Activated CD8-positive, alpha-beta memory T cell treated with anti-CD3 and anti-CD28 coated beads, Interleukin-2, amount 10 ng/mL, durations not matched to agents 7 days and 5 days (primary cell): ENCODE results near the gene NEK9. TPM values are rescaled to one million over a fixed set of nuclear protein-coding genes. Genes with fewer than 3 reads are reported as not detected.
A peak's percentile ranks its signal among the peaks of the same experiment; 100 is the strongest.
"Not testable (repeated sequence)": the region's sequence is repeated elsewhere in the genome, so short reads cannot be mapped to it uniquely, and the experiment has no call there.

Source experiments
- ATAC-seq: fragments of 150-1000 bp; cut with Tn5 transposase; one replicate; pipeline ENCODE4 v1.10.0; 2021; ENCODE audit warnings: moderate library complexity
- CTCF ChIA-PET: fragments of 350-600 bp; sonication (Branson Sonifier 250); formaldehyde crosslinking; loops from one replicate; lab custom pipeline; 2021; ENCODE audit warnings: antibody characterized with exemption; lab: Charles Lee
- DNase-seq: peaks from one replicate; pipeline ENCODE4 v3.0.0-alpha.2; 2020
- H3K27ac Mint-ChIP-seq: one replicate; pipeline ENCODE4 v1.8.0; 2021; ENCODE audit warnings: mild to moderate bottlenecking, mixed read lengths
- H3K27me3 Mint-ChIP-seq: one replicate; pipeline ENCODE4 v1.8.0; 2021; ENCODE audit warnings: mixed read lengths
- H3K36me3 Mint-ChIP-seq: one replicate; pipeline ENCODE4 v1.8.0; 2021; ENCODE audit warnings: mild to moderate bottlenecking, mixed read lengths
- H3K4me1 Mint-ChIP-seq: one replicate; pipeline ENCODE4 v1.8.0; 2021; ENCODE audit warnings: mixed read lengths
- H3K4me3 Mint-ChIP-seq: one replicate; pipeline ENCODE4 v1.8.0; 2021; ENCODE audit warnings: mild to moderate bottlenecking, moderate library complexity, mixed read lengths
- H3K9me3 Mint-ChIP-seq: one replicate; pipeline ENCODE4 v1.8.0; 2022; ENCODE audit warnings: low read depth, mixed read lengths
- total RNA-seq, 2 experiments: library from RNA; stranded (reverse); gene quantifications; one replicate each; pipeline ENCODE4 v1.2.3, GENCODE V29; 2021

The NEK9 gene
- total RNA-seq, 2 experiments from 2014 or later: 83.0 to 86.4 TPM

- Mint-ChIP-seq H3K27me3 (no peaks in the 10 kb centered on the region), H3K36me3 (peaks cover 25% of the 10 kb centered on the region), H3K4me1 (peaks cover 62% of the 10 kb centered on the region), H3K4me3 (no peak overlapping the region), H3K9me3 (no peaks in the 10 kb centered on the region), H3K27ac (peak overlapping the region; percentile 20)
- peak; percentile 52 for ATAC-seq
- DNase-seq: peak; percentile 47
- CTCF ChIA-PET: interaction anchor here (0.8 to 9.0 kb wide), 9 partner anchors 10 to 419 kb away, joined by 4 to 138 read pairs (median 5); partner anchors contain the start of gene NEK9
Observed at GRCh38 chr14:75141967-75142366, 15.1 kb upstream of the NEK9 start.

GRCh38 chr14:75141062-75141461, 14.2 kb upstream of the NEK9 start:
- Mint-ChIP-seq H3K27me3 (no peaks in the 10 kb centered on the region), H3K9me3 (no peaks in the 10 kb centered on the region), H3K4me3 (peak overlapping the region; percentile 3), H3K36me3 (peaks cover 18% of the 10 kb centered on the region), H3K4me1 (peaks cover 53% of the 10 kb centered on the region), H3K27ac (peak overlapping the region; percentile 38)
- ATAC-seq (peak; percentile 52), DNase-seq (peak; percentile 47)
- CTCF ChIA-PET: interaction anchor here (1.3 to 9.0 kb wide), 10 partner anchors 9 to 420 kb away, joined by 3 to 138 read pairs (median 5); partner anchors contain the start of gene NEK9

- H3K4me3 Mint-ChIP-seq: no peak overlapping the region
- H3K27me3 Mint-ChIP-seq: no peaks in the 10 kb centered on the region
- H3K27ac Mint-ChIP-seq: no peak overlapping the region
Observed at GRCh38 chr14:75140620-75141019, 13.8 kb upstream of the NEK9 start.

GRCh38 chr14:75139185-75139584, 12.3 kb upstream of the NEK9 start:
- DNase-seq: no peak
- CTCF ChIA-PET: interaction anchor here (0.6 to 9.0 kb wide), 5 partner anchors 9 to 350 kb away, joined by 3 to 138 read pairs (median 3); no protein-coding TSS in a partner anchor
- H3K27ac Mint-ChIP-seq: peak overlapping the region; percentile 7
- ATAC-seq: no peak
- peak overlapping the region; percentile 4 for H3K4me3 Mint-ChIP-seq
- no peaks in the 10 kb centered on the region for H3K9me3 Mint-ChIP-seq
- peaks cover 24% of the 10 kb centered on the region for H3K36me3 Mint-ChIP-seq
- no peaks in the 10 kb centered on the region for H3K27me3 Mint-ChIP-seq
- H3K4me1 Mint-ChIP-seq: peaks cover 39% of the 10 kb centered on the region

More at GRCh38 chr14:75140620-75141019, 13.8 kb upstream of the NEK9 start:
- Mint-ChIP-seq H3K4me1 (peaks cover 52% of the 10 kb centered on the region), H3K36me3 (peaks cover 18% of the 10 kb centered on the region), H3K9me3 (no peaks in the 10 kb centered on the region)
- no peak for DNase-seq
- ATAC-seq: no peak
- CTCF ChIA-PET: interaction anchor here (0.9 to 9.0 kb wide), 9 partner anchors 9 to 421 kb away, joined by 3 to 138 read pairs (median 4); partner anchors contain the start of gene NEK9

GRCh38 chr14:75138492-75138891, 11.6 kb upstream of the NEK9 start:
- H3K4me1 Mint-ChIP-seq: peaks cover 35% of the 10 kb centered on the region

GRCh38 chr14:75134644-75135043, 7.8 kb upstream of the NEK9 start:
- no peak for DNase-seq
- peaks cover 25% of the 10 kb centered on the region for H3K4me1 Mint-ChIP-seq
- no peak overlapping the region for H3K4me3 Mint-ChIP-seq
- no peak for ATAC-seq
- H3K27ac Mint-ChIP-seq: no peak overlapping the region
- peaks cover 34% of the 10 kb centered on the region for H3K36me3 Mint-ChIP-seq
- no peaks in the 10 kb centered on the region for H3K9me3 Mint-ChIP-seq
- CTCF ChIA-PET: interaction anchor here (0.7 to 9.0 kb wide), 3 partner anchors 164 to 1894 kb away, joined by 3 to 138 read pairs (median 16); no protein-coding TSS in a partner anchor
- no peaks in the 10 kb centered on the region for H3K27me3 Mint-ChIP-seq

More at GRCh38 chr14:75138492-75138891, 11.6 kb upstream of the NEK9 start:
- Mint-ChIP-seq H3K9me3 (no peaks in the 10 kb centered on the region), H3K27me3 (no peaks in the 10 kb centered on the region), H3K27ac (peak overlapping the region; percentile 58), H3K36me3 (peaks cover 27% of the 10 kb centered on the region), H3K4me3 (peak overlapping the region; percentile 31)
- DNase-seq: no peak
- ATAC-seq: peak; percentile 69
- CTCF ChIA-PET: interaction anchor here (0.6 to 9.0 kb wide), 8 partner anchors 9 to 439 kb away, joined by 3 to 138 read pairs (median 3); no protein-coding TSS in a partner anchor

- ATAC-seq: no peak
- Mint-ChIP-seq H3K27me3 (no peaks in the 10 kb centered on the region), H3K9me3 (no peaks in the 10 kb centered on the region), H3K4me3 (no peak overlapping the region), H3K36me3 (peaks cover 35% of the 10 kb centered on the region), H3K4me1 (peaks cover 20% of the 10 kb centered on the region), H3K27ac (no peak overlapping the region)
- no peak for DNase-seq
- CTCF ChIA-PET: interaction anchor here (5.3 to 9.0 kb wide), 2 partner anchors 165 to 170 kb away, joined by 16 to 138 read pairs; no protein-coding TSS in a partner anchor
Observed at GRCh38 chr14:75133597-75133996, 6.7 kb upstream of the NEK9 start.

- H3K4me3 Mint-ChIP-seq: no peak overlapping the region
- ATAC-seq: peak; percentile 76
- H3K9me3 Mint-ChIP-seq: no peaks in the 10 kb centered on the region
- H3K36me3 Mint-ChIP-seq: peaks cover 36% of the 10 kb centered on the region
- DNase-seq: peak; percentile 55
- peaks cover 22% of the 10 kb centered on the region for H3K4me1 Mint-ChIP-seq
- no peak overlapping the region for H3K27ac Mint-ChIP-seq
- H3K27me3 Mint-ChIP-seq: no peaks in the 10 kb centered on the region
- CTCF ChIA-PET: interaction anchor here (0.7 to 8.5 kb wide), 11 partner anchors 8 to 363 kb away, joined by 3 to 216 read pairs (median 4); no protein-coding TSS in a partner anchor
Observed at GRCh38 chr14:75132382-75133086, 5.7 kb upstream of the NEK9 start.

- ATAC-seq (no peak), DNase-seq (no peak)
- Mint-ChIP-seq H3K36me3 (peaks cover 21% of the 10 kb centered on the region), H3K9me3 (no peaks in the 10 kb centered on the region), H3K4me1 (peaks cover 46% of the 10 kb centered on the region), H3K4me3 (peak overlapping the region; percentile 44), H3K27ac (peak overlapping the region; percentile 40), H3K27me3 (no peaks in the 10 kb centered on the region)
- CTCF ChIA-PET: interaction anchor here (0.6 to 8.5 kb wide), 6 partner anchors 9 to 386 kb away, joined by 3 to 216 read pairs (median 4); no protein-coding TSS in a partner anchor
Observed at GRCh38 chr14:75128596-75128990, 1.7 kb upstream of the NEK9 start.

- H3K27me3 Mint-ChIP-seq: no peaks in the 10 kb centered on the region
- H3K36me3 Mint-ChIP-seq: peaks cover 17% of the 10 kb centered on the region
- ATAC-seq (no peak), DNase-seq (no peak)
- peaks cover 46% of the 10 kb centered on the region for H3K4me1 Mint-ChIP-seq
- H3K4me3 Mint-ChIP-seq: peak overlapping the region; percentile 98
- no peaks in the 10 kb centered on the region for H3K9me3 Mint-ChIP-seq
- CTCF ChIA-PET: interaction anchor here (0.6 to 8.5 kb wide), 7 partner anchors 10 to 394 kb away, joined by 3 to 216 read pairs (median 3); no protein-coding TSS in a partner anchor
- H3K27ac Mint-ChIP-seq: peak overlapping the region; percentile 94
Observed at GRCh38 chr14:75127903-75128595, 1.2 kb upstream of the NEK9 start.

- H3K9me3 Mint-ChIP-seq, DNase-seq, H3K27me3 Mint-ChIP-seq: not testable (repeated sequence)
- ATAC-seq: peak; percentile 2
- H3K4me3 Mint-ChIP-seq: peak overlapping the region; percentile 98
- peaks cover 43% of the 10 kb centered on the region for H3K4me1 Mint-ChIP-seq
- CTCF ChIA-PET: interaction anchor here (1.3 to 8.5 kb wide), 4 partner anchors 10 to 394 kb away, joined by 3 to 216 read pairs (median 4); no protein-coding TSS in a partner anchor
- peaks cover 17% of the 10 kb centered on the region for H3K36me3 Mint-ChIP-seq
- H3K27ac Mint-ChIP-seq: peak overlapping the region; percentile 98
Observed at GRCh38 chr14:75127474-75127820, 599 bp upstream of the NEK9 start.

GRCh38 chr14:75126121-75126544, 715 bp downstream of the NEK9 start:
- peak overlapping the region; percentile 98 for H3K4me3 Mint-ChIP-seq
- no peaks in the 10 kb centered on the region for H3K9me3 Mint-ChIP-seq
- DNase-seq (no peak), ATAC-seq (no peak)
- peak overlapping the region; percentile 98 for H3K27ac Mint-ChIP-seq
- no peaks in the 10 kb centered on the region for H3K27me3 Mint-ChIP-seq
- peaks cover 17% of the 10 kb centered on the region for H3K36me3 Mint-ChIP-seq
- CTCF ChIA-PET: interaction anchor here (0.7 to 8.5 kb wide), 7 partner anchors 8 to 362 kb away, joined by 3 to 216 read pairs (median 3); no protein-coding TSS in a partner anchor
- peaks cover 40% of the 10 kb centered on the region for H3K4me1 Mint-ChIP-seq
